Measurements from ENCODE around the gene OTOG. TPM values are rescaled to one million over a fixed set of nuclear protein-coding genes. Genes with fewer than 3 reads are reported as not detected.

The OTOG gene
- total and polyA plus RNA-seq, 2 donors (not counting 1 experiment from before 2014, with no cell fraction given), result not detected

DNA sequence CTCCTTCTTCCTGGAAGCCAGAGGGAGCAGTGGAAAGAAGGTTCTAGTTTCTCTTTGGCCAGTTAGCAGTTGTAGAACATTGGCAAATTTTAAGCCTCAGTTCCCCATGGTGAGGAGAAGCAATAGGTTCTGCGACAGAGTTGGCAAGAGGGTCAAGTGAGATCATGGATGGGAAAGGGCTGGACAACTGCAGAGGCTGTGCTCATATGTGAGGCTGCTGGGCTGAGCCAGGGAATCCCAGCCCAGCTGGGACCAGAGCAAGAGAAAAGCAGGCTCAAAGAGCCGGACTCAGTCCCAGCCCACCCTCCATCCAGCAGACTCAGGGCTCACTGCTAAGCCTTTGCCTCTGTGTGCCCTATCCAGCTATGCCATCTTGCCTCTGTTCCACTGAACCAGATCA is 105.5 kb downstream of the OTOG start:
- DNase-seq (no peak), ATAC-seq (ENCODE audit: low read depth) (no peak)
- no peak overlapping the region for H3K4me2 ChIP-seq (replicated peaks; ENCODE audit: low read depth, low read length, poor library complexity, severe bottlenecking)
- H3K9me3 Mint-ChIP-seq (ENCODE audit: insufficient read depth), result peaks cover 14% of the 10 kb centered on the region
- WGBS (ENCODE audit: insufficient coverage), result 68% methylated on average over 2 of the region's 2 CpGs
- no peak overlapping the region for H3K9ac ChIP-seq (ENCODE audit: low read length)
- intact Hi-C loops (cut with micrococcal nuclease), result no loop called here
- no peak overlapping the region for H3K27ac ChIP-seq (ENCODE audit: low read length in 2 of 2)
- peaks cover 40% of the 10 kb centered on the region for H3K27me3 Mint-ChIP-seq
- TF ChIP-seq EZH2 (IDR thresholded peaks at IDR 0.05; ENCODE audit: borderline replicate concordance, insufficient read depth, low read depth, low read length, poor library complexity, severe bottlenecking), result no peak
- TF ChIP-seq CTCF (IDR thresholded peaks at IDR 0.05), result no peak
- no peaks in the 10 kb centered on the region for H3K79me2 ChIP-seq (ENCODE audit: control insufficient read depth, insufficient read depth, low read length)
- no peaks in the 10 kb centered on the region for H3K36me3 ChIP-seq (replicated peaks in 1 of 2; ENCODE audit: control extremely low read depth in 1 of 2, control insufficient read depth in 1 of 2, extremely low read depth in 1 of 2, insufficient read depth in 2 of 2, low read length in 1 of 2)
- peaks cover 0 to 14% (median 5%) of the 10 kb centered on the region in 3 donors for H3K9me3 ChIP-seq (ENCODE audit: control extremely low read depth in 1 of 3, control insufficient read depth in 2 of 3, insufficient read depth in 1 of 3, low read length in 2 of 3)
- no peak overlapping the region for H3K27ac Mint-ChIP-seq
- H3K4me1 ChIP-seq (ENCODE audit: control insufficient read depth in 2 of 2, insufficient read depth in 2 of 2, low read length in 2 of 2), result no peaks in the 10 kb centered on the region
- H3K4me3 ChIP-seq (ENCODE audit: control extremely low read depth in 1 of 5, extremely low read depth in 1 of 5, insufficient read depth in 1 of 5, low read depth in 2 of 5, low read length in 4 of 5), result no peak overlapping the region
- no peak overlapping the region for H2AFZ ChIP-seq (ENCODE audit: insufficient read depth, low read depth, low read length, poor library complexity, severe bottlenecking)
- H3K4me3 Mint-ChIP-seq, result no peak overlapping the region
- no peaks in the 10 kb centered on the region for H4K20me1 ChIP-seq (ENCODE audit: control insufficient read depth, insufficient read depth, low read length, poor library complexity, severe bottlenecking)
- H3K4me1 Mint-ChIP-seq, result no peaks in the 10 kb centered on the region
- POLR2A ChIA-PET, result no interaction called here
- CTCF ChIA-PET, result no interaction called here
- peaks cover 0 to 21% (median 7%) of the 10 kb centered on the region in 4 experiments for H3K27me3 ChIP-seq (replicated peaks in 1 of 4; ENCODE audit: control extremely low read depth in 1 of 4, control insufficient read depth in 3 of 4, insufficient read depth in 4 of 4, low read length in 3 of 4)

- H3K4me2 ChIP-seq (replicated peaks; ENCODE audit: low read depth, low read length, poor library complexity, severe bottlenecking), result no peak overlapping the region
- H3K9me3 ChIP-seq (ENCODE audit: control extremely low read depth in 1 of 3, control insufficient read depth in 2 of 3, insufficient read depth in 1 of 3, low read length in 2 of 3), result peaks cover 0 to 9% (median 3%) of the 10 kb centered on the region in 3 donors
- no peak overlapping the region for H2AFZ ChIP-seq (ENCODE audit: insufficient read depth, low read depth, low read length, poor library complexity, severe bottlenecking)
- ChIA-PET CTCF (no interaction called here), POLR2A (no interaction called here)
- no peaks in the 10 kb centered on the region for H3K4me1 ChIP-seq (ENCODE audit: control insufficient read depth in 2 of 2, insufficient read depth in 2 of 2, low read length in 2 of 2)
- Mint-ChIP-seq H3K9me3 (ENCODE audit: insufficient read depth) (peaks cover 8% of the 10 kb centered on the region), H3K4me3 (no peak overlapping the region), H3K4me1 (no peaks in the 10 kb centered on the region), H3K27ac (no peak overlapping the region), H3K27me3 (peaks cover 42% of the 10 kb centered on the region)
- no peak overlapping the region for H3K9ac ChIP-seq (ENCODE audit: low read length)
- no peaks in the 10 kb centered on the region for H3K79me2 ChIP-seq (ENCODE audit: control insufficient read depth, insufficient read depth, low read length)
- WGBS (ENCODE audit: insufficient coverage), result 85% methylated on average over 8 of the region's 10 CpGs
- H4K20me1 ChIP-seq (ENCODE audit: control insufficient read depth, insufficient read depth, low read length, poor library complexity, severe bottlenecking), result no peaks in the 10 kb centered on the region
- peaks cover 0 to 21% (median 7%) of the 10 kb centered on the region in 4 experiments for H3K27me3 ChIP-seq (replicated peaks in 1 of 4; ENCODE audit: control extremely low read depth in 1 of 4, control insufficient read depth in 3 of 4, insufficient read depth in 4 of 4, low read length in 3 of 4)
- H3K4me3 ChIP-seq (ENCODE audit: control extremely low read depth in 1 of 5, extremely low read depth in 1 of 5, insufficient read depth in 1 of 5, low read depth in 2 of 5, low read length in 4 of 5), result no peak overlapping the region
- no peak for TF ChIP-seq EZH2 (IDR thresholded peaks at IDR 0.05; ENCODE audit: borderline replicate concordance, insufficient read depth, low read depth, low read length, poor library complexity, severe bottlenecking)
- TF ChIP-seq CTCF (IDR thresholded peaks at IDR 0.05), result no peak
- ATAC-seq (ENCODE audit: low read depth) (no peak), DNase-seq (no peak)
- intact Hi-C loops (cut with micrococcal nuclease), result no loop called here
- no peak overlapping the region for H3K27ac ChIP-seq (ENCODE audit: low read length in 2 of 2)
- no peaks in the 10 kb centered on the region for H3K36me3 ChIP-seq (replicated peaks in 1 of 2; ENCODE audit: control extremely low read depth in 1 of 2, control insufficient read depth in 1 of 2, extremely low read depth in 1 of 2, insufficient read depth in 2 of 2, low read length in 1 of 2)
These were observed 106.6 kb downstream of the OTOG start for GRCh38 chr11:17653611-17654010.
